ENCODE measurements around the gene ASCC1.
"Not testable (repeated sequence)": the region's sequence is repeated elsewhere in the genome, so short reads cannot be mapped to it uniquely, and the experiment has no call there.

The ASCC1 gene

GRCh38 chr10:72137583-72137982, 78.5 kb downstream of the ASCC1 start:
- Histone ChIP-seq H3K27me3 (peaks cover 0 to 18% (median 0%) of the 10 kb centered on the region in 11 experiments; a peak in 3 of 22 replicates), H3K27ac (no peak overlapping the region), H3K4me1 (peaks cover under 1 to 29% (median 12%) of the 10 kb centered on the region in 10 experiments; a peak in 16 of 20 replicates), H3K4me3 (no peak overlapping the region), H4K20me1 (peaks cover 0 to 31% (median 0%) of the 10 kb centered on the region in 11 experiments; a peak in 5 of 22 replicates), H3K4me2 (no peak overlapping the region), H3K9ac (no peak overlapping the region), H3K9me3 (replicated peaks in 1 of 11) (peaks cover 10 to 17% (median 15%) of the 10 kb centered on the region in 11 experiments), H3K36me3 (peaks cover 15 to 30% (median 19%) of the 10 kb centered on the region in 11 experiments)
- peak in 1 of 11 experiments; percentile 16; a peak in 1 of 22 replicates for TF ChIP-seq Cebpa-rat (IDR thresholded peaks at IDR 0.05)

- H3K4me3 ChIP-seq, H3K4me2 ChIP-seq, H3K27ac ChIP-seq, H3K9ac ChIP-seq: not testable (repeated sequence)
- Histone ChIP-seq H3K4me1 (peaks cover 8 to 36% (median 20%) of the 10 kb centered on the region in 10 experiments; a peak in 18 of 20 replicates), H3K9me3 (replicated peaks in 1 of 11) (peaks cover 10 to 17% (median 15%) of the 10 kb centered on the region in 11 experiments), H3K27me3 (peaks cover 0 to 21% (median 0%) of the 10 kb centered on the region in 11 experiments; a peak in 4 of 22 replicates), H4K20me1 (peaks cover 0 to 33% (median 0%) of the 10 kb centered on the region in 11 experiments; a peak in 5 of 22 replicates), H3K36me3 (peaks cover 15 to 35% (median 21%) of the 10 kb centered on the region in 11 experiments)
Measured at GRCh38 chr10:72136225-72136624, 79.9 kb downstream of the ASCC1 start.

- no peak overlapping the region for H3K27ac ChIP-seq
- H4K20me1 ChIP-seq = peaks cover 0 to 33% (median 0%) of the 10 kb centered on the region in 11 experiments; a peak in 5 of 22 replicates
- H3K4me2 ChIP-seq = no peak overlapping the region
- H3K4me3 ChIP-seq = no peak overlapping the region
- peaks cover 8 to 36% (median 20%) of the 10 kb centered on the region in 10 experiments; a peak in 18 of 20 replicates for H3K4me1 ChIP-seq
- peaks cover 0 to 21% (median 0%) of the 10 kb centered on the region in 11 experiments; a peak in 4 of 22 replicates for H3K27me3 ChIP-seq
- peaks cover 15 to 46% (median 22%) of the 10 kb centered on the region in 11 experiments for H3K36me3 ChIP-seq
- H3K9ac ChIP-seq = no peak overlapping the region
- H3K9me3 ChIP-seq (replicated peaks in 1 of 11) = peaks cover 10 to 17% (median 15%) of the 10 kb centered on the region in 11 experiments
- TF ChIP-seq Cebpa-rat (IDR thresholded peaks at IDR 0.05) = no peak
Measured at GRCh38 chr10:72134785-72135767, 81.0 kb downstream of the ASCC1 start.

GRCh38 chr10:72133517-72133916, 82.6 kb downstream of the ASCC1 start:
- H3K4me2 ChIP-seq = peak overlapping the region in 4 of 11 experiments; percentile 1 to 71 (median 55); a peak in 7 of 22 replicates
- no peak overlapping the region for H3K4me3 ChIP-seq
- H3K36me3 ChIP-seq = peaks cover 15 to 59% (median 33%) of the 10 kb centered on the region in 11 experiments
- peaks cover 8 to 33% (median 20%) of the 10 kb centered on the region in 10 experiments; a peak in 18 of 20 replicates for H3K4me1 ChIP-seq
- no peak for TF ChIP-seq Cebpa-rat (IDR thresholded peaks at IDR 0.05)
- H3K27me3 ChIP-seq = peaks cover 0 to 21% (median 0%) of the 10 kb centered on the region in 11 experiments; a peak in 4 of 22 replicates
- peaks cover 10 to 17% (median 15%) of the 10 kb centered on the region in 11 experiments for H3K9me3 ChIP-seq (replicated peaks in 1 of 11)
- no peak overlapping the region for H3K9ac ChIP-seq
- peaks cover 0 to 33% (median 0%) of the 10 kb centered on the region in 11 experiments; a peak in 5 of 22 replicates for H4K20me1 ChIP-seq
- no peak overlapping the region for H3K27ac ChIP-seq

GRCh38 chr10:72132854-72133253, 83.2 kb downstream of the ASCC1 start:
- no peak overlapping the region for H3K27ac ChIP-seq

GRCh38 chr10:72127571-72127970, 88.5 kb downstream of the ASCC1 start:
- TF ChIP-seq Cebpa-rat (IDR thresholded peaks at IDR 0.05) = no peak
- Histone ChIP-seq H3K9me3 (replicated peaks in 1 of 11) (no peaks in the 10 kb centered on the region), H3K4me3 (no peak overlapping the region), H4K20me1 (peaks cover 0 to 2% (median 0%) of the 10 kb centered on the region in 11 experiments; a peak in 2 of 22 replicates), H3K27ac (no peak overlapping the region), H3K4me1 (peaks cover 6 to 15% (median 9%) of the 10 kb centered on the region in 10 experiments; a peak in 15 of 20 replicates), H3K36me3 (peaks cover 0 to 50% (median 22%) of the 10 kb centered on the region in 11 experiments; a peak in 16 of 22 replicates), H3K27me3 (peaks cover 0 to 3% (median 0%) of the 10 kb centered on the region in 11 experiments; a peak in 1 of 22 replicates), H3K4me2 (no peak overlapping the region), H3K9ac (no peak overlapping the region)

More at GRCh38 chr10:72132854-72133253, 83.2 kb downstream of the ASCC1 start:
- peaks cover 8 to 32% (median 19%) of the 10 kb centered on the region in 10 experiments; a peak in 18 of 20 replicates for H3K4me1 ChIP-seq
- no peak overlapping the region for H3K9ac ChIP-seq
- H3K27me3 ChIP-seq = peaks cover 0 to 21% (median 0%) of the 10 kb centered on the region in 11 experiments; a peak in 4 of 22 replicates
- no peak overlapping the region for H3K4me3 ChIP-seq
- peak overlapping the region in 3 of 11 experiments; percentile 51 to 71 (median 59); a peak in 7 of 22 replicates for H3K4me2 ChIP-seq
- peaks cover 15 to 62% (median 37%) of the 10 kb centered on the region in 11 experiments for H3K36me3 ChIP-seq
- peaks cover 0 to 33% (median 0%) of the 10 kb centered on the region in 11 experiments; a peak in 5 of 22 replicates for H4K20me1 ChIP-seq
- H3K9me3 ChIP-seq (replicated peaks in 1 of 11) = peaks cover 10 to 17% (median 15%) of the 10 kb centered on the region in 11 experiments
- no peak for TF ChIP-seq Cebpa-rat (IDR thresholded peaks at IDR 0.05)

GRCh38 chr10:72126872-72127232, 89.2 kb downstream of the ASCC1 start:
- Histone ChIP-seq H3K27me3 (no peaks in the 10 kb centered on the region), H3K36me3 (peaks cover 4 to 50% (median 24%) of the 10 kb centered on the region in 11 experiments; a peak in 18 of 22 replicates), H3K4me2 (no peak overlapping the region), H3K4me1 (peaks cover under 1 to 8% (median 1%) of the 10 kb centered on the region in 10 experiments; a peak in 13 of 20 replicates), H3K27ac (no peak overlapping the region), H3K4me3 (no peak overlapping the region), H3K9me3 (replicated peaks in 1 of 11) (no peaks in the 10 kb centered on the region), H4K20me1 (no peaks in the 10 kb centered on the region), H3K9ac (no peak overlapping the region)
- TF ChIP-seq Cebpa-rat (IDR thresholded peaks at IDR 0.05) = no peak

- H3K36me3 ChIP-seq = peaks cover 6 to 56% (median 25%) of the 10 kb centered on the region in 11 experiments; a peak in 18 of 22 replicates
Measured at GRCh38 chr10:72126184-72126871, 89.7 kb downstream of the ASCC1 start.

More at GRCh38 chr10:72126184-72126871, 89.7 kb downstream of the ASCC1 start:
- TF ChIP-seq Cebpa-rat (IDR thresholded peaks at IDR 0.05) = no peak
- H3K4me2 ChIP-seq = no peak overlapping the region
- no peak overlapping the region for H3K9ac ChIP-seq
- H4K20me1 ChIP-seq = no peaks in the 10 kb centered on the region
- H3K4me3 ChIP-seq = no peak overlapping the region
- no peaks in the 10 kb centered on the region for H3K27me3 ChIP-seq
- H3K27ac ChIP-seq = no peak overlapping the region
- H3K4me1 ChIP-seq = peaks cover 0 to 8% (median 0%) of the 10 kb centered on the region in 10 experiments; a peak in 4 of 20 replicates
- no peaks in the 10 kb centered on the region for H3K9me3 ChIP-seq (replicated peaks in 1 of 11)

Data from BLaER1 treated with 17β-estradiol and CSF1 and Interleukin-3, amounts not matched to agents 10 nM and 100 nM (cell line).